Retina (tissue), 1 donor: Measurements from ENCODE around the gene MPST.

Source experiments
- DNase-seq: peaks from one replicate; pipeline ENCODE4 v3.0.0-alpha.2; 2016

MPST gene

GRCh38 chr22:37046589-37046988 lies 27.0 kb downstream of the MPST start:
- no peak for DNase-seq

- no peak for DNase-seq
Measured at GRCh38 chr22:37047006-37047405, 27.5 kb downstream of the MPST start.

GRCh38 chr22:37048133-37048532 lies 28.6 kb downstream of the MPST start:
- DNase-seq = no peak

- no peak for DNase-seq
Measured at GRCh38 chr22:37049224-37049623, 29.7 kb downstream of the MPST start.

GRCh38 chr22:37050913-37051312 lies 31.4 kb downstream of the MPST start:
- DNase-seq = no peak

- peak; percentile 68 for DNase-seq
Measured at GRCh38 chr22:37051391-37052385, 32.1 kb downstream of the MPST start, which contains the start of gene KCTD17. Gene KCTD17 (plus strand): TSS chr22:37051742. CDS start chr22:37051761, 19 bp downstream.

- no peak for DNase-seq
Measured at GRCh38 chr22:37052386-37053309, 33.1 kb downstream of the MPST start.

- no peak for DNase-seq
Measured at GRCh38 chr22:37053310-37054055, 33.9 kb downstream of the MPST start.

- DNase-seq = no peak
Measured at GRCh38 chr22:37054056-37054395, 34.5 kb downstream of the MPST start.

GRCh38 chr22:37054600-37055365 lies 35.2 kb downstream of the MPST start:
- DNase-seq = no peak

- DNase-seq = no peak
Measured at GRCh38 chr22:37056246-37056645, 36.7 kb downstream of the MPST start.

- DNase-seq = no peak
Measured at GRCh38 chr22:37057226-37057625, 37.7 kb downstream of the MPST start.

- no peak for DNase-seq
Measured at GRCh38 chr22:37057796-37058510, 38.4 kb downstream of the MPST start.

- DNase-seq = no peak
Measured at GRCh38 chr22:37058917-37059701, 39.6 kb downstream of the MPST start.

GRCh38 chr22:37059876-37060449 lies 40.4 kb downstream of the MPST start:
- no peak for DNase-seq

- no peak for DNase-seq
Measured at GRCh38 chr22:37060801-37061610, 41.5 kb downstream of the MPST start.

GRCh38 chr22:37061611-37062375 lies 42.3 kb downstream of the MPST start:
- no peak for DNase-seq

- no peak for DNase-seq
Measured at GRCh38 chr22:37062376-37062675, 42.8 kb downstream of the MPST start.
